SKM-1 treated with dmso at 0.1 percent for 144 hours (cell line): Measurements from ENCODE around the gene UBE4B.

Experiments used
- DNase-seq: peaks from one replicate; lab custom pipeline; 2025; ENCODE audit not compliant: unreplicated experiment; lab: John Stamatoyannopoulos, UW

Gene UBE4B

DNA sequence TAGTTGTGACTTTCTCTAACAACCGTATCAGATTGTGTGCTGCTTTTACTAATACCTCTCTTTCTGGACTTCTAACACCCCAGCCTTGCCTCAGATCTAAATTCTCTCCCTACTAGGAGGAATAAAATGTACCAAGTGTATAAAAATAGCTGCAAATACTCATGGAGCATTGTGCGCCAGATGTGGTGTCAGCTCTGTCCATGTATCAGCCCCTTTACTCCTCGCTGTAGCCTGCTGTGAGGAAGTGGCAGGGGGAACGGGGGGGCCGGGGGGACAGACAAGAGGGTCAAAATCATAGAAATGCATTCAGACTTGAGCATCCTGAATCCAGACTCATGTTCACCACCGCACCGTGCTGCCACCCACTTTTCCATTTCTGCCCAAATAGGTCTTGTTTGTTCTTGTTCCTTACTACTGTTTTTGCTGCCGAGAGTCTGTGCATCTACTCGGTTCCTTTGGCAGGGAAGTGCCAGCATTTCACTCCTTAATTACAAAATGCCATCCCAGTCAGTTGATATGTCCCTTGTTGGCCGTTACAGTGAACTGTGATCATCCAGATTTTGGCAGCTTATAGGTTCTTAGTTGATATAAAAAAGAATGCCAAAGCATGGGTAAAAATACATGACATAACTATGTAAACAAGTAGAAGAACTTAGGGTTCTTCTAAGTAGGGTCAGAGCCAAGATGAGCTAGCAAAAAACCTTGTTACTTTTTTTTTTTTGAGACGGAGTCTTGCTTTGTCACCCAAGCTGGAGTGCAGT, 76.4 kb downstream of the UBE4B start:
- DNase-seq: no peak

DNA sequence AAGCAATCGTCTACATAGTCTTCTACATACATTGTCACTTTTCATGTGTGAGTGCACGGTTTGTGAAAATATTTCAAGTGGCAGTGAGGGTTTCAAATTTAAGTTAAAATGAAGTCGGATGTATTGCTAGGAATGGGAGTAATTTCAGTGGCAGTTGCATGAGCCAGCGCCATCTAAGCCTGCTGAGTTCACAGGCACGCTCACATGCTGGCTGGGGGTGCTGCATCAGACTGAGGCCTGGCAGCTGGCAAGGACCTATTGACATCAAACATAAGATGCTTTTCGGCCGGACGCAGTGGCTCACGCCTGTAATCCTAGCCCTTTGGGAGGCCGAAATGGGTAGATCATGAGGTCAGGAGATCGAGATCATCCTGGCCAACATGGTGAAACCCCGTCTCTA, 80.7 kb downstream of the UBE4B start:
- DNase-seq: no peak

DNA sequence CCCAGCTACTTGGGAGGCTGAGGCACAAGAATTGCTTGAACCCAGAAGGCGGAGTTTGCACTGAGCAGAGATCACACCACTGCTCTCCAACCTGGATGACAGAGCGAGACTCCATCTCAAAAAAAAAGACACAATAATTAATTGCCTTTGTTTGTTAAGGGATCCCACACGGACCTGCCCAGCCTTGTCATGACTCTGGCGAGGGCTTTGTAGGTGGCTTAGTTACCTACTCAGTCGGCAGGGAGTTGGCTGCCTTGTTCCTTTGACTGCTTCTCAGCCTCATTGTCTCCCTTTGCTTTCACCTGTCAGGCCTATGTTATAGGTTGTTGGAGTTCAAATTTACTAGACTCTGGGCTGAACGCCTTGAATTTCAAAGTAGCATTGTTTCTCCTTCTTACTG, 82.0 kb downstream of the UBE4B start:
- DNase-seq: no peak

DNA sequence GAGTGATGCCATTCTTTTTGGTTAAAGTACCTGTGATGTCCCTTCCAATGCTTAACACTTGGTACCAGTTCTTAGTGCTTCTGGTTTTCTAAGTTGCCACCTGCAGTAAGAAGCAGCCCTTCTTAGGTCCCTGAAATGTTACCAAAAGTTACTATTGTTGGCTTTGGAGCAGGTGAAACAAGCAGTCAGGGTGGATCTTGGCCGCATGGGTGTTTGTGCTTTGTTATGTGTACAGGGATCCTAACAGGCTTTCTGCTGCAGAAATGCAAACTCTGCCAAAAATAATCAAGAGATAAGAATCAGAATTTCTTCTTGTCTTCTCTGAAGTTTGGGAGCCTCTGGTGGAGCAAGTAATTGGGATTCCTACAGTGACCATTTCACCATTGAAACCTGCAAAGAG, 84.4 kb downstream of the UBE4B start:
- no peak for DNase-seq

DNA sequence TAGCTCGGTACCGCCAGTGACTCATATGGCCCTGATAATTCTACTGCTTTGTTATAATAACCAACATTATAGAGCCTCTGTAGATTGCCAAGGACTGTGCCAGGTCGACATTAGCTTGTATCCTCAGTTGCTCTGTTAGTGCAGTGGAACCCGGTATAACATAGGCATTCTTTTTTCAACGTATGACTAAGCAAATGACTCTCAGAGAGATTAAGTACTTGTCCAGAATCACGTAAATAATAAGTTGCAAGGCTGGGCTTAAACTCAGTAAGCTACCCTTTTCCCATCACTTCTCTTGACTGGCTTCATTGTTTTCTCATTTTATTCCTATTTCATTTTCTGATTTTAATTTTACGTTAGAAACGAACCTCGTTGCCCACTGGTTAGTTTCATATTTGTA, 85.1 kb downstream of the UBE4B start:
- no peak for DNase-seq

DNA sequence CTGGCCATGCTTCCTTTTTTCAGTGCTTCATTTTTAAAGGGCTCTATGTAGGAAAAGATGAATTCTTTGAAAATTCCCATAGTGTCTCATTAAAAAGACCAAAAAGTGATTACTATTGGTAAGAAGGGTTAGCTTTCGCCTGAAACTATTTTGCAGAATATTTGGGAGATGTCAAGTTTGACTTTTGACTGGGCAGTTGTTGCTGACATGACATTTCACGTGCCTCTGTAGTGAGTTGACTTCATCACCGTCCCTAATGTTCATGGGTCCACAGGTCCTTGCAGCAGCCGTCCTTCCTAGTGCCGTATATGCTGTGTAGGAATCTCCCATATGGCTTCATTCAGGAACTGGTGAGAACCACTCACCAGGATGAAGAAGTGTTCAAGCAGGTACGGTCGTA, 88.9 kb downstream of the UBE4B start:
- DNase-seq: no peak

DNA sequence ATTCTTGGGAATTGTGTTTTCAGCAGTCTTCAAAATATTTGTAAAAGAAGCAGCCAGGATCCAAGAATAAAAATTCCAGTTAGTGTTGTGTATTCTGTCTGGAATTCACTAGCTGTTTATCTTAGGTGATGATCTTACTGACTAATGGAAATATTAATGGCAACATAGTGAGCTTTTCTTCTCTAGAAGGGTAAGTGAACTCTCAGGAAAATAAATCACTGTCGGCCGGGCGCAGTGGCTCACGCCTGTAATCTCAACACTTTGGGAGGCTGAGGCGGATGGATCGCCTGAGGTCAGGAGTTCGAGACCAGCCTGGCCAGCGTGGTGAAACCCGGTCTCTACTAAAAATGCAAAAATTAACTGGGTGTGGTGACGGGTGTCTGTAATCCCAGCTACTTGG, 90.2 kb downstream of the UBE4B start:
- no peak for DNase-seq

DNA sequence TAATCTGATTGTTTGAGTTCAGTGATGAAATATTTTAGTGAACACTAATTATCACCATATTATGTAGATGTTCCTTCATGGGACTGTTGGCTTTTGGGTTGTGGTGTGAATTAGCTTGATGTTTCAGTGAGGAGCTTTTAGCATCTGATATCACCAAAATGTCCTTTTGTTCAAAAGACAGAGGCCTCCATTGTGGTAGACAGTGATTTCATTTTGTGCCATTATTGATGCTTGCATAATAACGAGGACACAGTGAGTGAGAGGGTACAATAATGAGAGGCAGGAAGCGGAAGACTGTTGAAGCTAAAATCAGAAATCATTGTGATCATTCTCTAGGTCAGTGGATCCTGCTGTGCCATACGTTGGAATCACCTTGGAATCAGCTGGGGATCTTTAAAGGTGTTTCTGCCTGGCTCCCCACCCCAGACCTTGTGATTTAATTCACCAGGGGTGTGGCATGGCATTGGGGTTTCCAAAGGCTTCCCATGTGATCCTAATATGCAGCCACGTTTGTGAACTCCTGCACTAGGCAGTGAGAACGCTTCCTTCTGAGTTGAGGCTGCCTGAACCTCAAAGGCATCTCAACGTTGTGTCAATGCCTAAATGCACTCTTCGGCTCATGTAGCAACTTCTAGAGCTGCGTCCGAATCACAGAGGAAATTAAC, 95.5 kb downstream of the UBE4B start:
- no peak for DNase-seq

DNA sequence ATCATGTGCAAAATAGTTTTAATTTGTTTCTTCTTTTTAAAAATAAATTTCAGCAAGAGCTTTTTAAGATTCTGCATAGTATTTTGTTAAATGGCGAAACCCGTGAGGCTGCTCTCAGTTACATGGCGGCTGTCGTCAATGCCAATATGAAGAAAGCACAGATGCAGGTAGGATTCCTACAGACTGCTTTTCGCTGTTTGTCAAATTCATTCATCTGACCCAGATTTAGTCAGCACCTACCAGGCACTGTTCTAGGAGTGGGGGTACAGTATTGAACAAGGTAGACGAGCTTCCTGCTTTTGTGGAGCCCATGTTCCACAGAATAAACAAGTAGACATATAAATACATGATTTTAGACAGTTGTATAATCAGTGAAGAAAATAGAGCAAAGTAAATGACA, 99.6 kb downstream of the UBE4B start:
- DNase-seq: no peak

DNA sequence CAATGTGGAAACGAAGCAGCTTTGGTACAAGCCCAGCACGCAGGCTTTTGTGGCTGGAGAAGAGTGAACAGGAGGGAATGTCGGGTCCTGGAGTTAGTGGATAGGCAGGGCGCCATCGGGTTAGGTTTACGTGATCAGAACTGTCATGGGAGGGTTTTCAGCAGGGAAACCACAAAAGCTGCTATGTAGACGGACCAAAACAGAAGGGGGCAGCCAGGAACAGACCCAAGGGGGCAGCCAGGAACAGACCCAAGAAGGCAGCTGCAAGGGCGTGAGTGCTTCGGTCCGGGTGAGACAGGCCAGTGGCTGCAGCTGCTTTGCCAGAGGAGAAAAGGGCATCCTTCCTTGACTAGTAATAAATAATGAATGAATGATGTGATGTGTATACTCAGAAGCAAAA, 100.1 kb downstream of the UBE4B start:
- DNase-seq: no peak

DNA sequence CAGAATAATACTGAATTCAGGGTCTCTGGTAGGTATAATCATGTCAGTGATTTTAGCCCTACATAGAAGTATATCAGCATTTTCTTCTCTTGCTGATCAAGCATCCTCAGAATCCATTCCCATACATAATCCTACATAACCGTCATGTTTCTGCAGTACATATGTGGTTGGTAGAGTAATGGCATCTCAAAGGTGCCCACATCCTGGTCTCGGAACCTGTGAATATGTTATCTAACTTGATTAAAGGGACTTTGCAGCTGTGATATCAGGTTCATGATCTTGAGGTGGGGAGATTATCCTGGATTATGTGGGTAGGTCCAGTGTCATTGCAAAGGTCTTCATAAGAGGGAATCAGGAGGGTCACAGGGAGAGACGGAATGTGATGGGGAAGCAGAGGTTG, 108.2 kb downstream of the UBE4B start:
- no peak for DNase-seq

DNA sequence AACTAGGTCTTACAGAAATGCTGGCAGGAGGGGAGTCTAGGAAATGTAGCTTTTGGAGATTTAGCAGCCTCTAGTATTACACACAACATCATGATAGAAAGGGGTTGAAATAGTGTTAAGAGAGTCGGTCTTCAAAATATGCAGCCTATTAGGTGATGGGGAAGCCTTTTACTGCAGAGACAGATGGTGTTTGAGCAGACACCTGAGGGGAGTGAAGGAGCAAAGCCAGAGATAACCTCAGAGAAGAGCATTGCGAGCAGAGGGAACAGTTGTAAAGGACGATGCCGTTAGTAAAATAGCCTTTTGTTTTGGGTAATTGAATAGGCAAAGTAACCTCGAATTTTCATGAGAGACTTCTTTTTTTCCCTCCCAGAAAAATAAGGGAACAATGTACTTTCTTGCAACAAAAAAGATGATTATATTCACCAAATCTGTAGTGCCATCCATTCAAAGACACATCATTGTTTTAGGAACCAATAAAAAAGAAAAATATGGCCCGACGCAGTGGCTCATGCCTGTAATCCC, 111.3 kb downstream of the UBE4B start:
- DNase-seq: no peak

DNA sequence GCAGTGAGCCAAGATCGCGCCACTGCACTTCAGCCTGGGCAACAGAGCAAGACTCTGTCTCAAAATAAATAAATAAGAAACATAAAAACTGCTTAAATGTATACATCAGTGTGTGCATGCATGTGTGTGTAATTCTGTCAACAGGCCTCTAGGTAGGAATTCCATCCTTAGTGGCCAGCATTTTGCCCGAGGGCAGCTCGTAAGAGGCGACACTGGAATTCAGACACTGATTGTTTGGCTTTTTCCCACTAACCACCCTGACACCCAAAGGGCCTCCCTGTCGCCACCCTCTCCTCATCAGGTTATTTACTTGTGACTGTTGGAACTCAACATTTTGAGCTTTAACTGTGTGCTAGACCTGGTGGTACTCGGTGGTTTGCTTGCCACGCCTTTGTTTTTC, 113.6 kb downstream of the UBE4B start:
- DNase-seq: no peak

DNA sequence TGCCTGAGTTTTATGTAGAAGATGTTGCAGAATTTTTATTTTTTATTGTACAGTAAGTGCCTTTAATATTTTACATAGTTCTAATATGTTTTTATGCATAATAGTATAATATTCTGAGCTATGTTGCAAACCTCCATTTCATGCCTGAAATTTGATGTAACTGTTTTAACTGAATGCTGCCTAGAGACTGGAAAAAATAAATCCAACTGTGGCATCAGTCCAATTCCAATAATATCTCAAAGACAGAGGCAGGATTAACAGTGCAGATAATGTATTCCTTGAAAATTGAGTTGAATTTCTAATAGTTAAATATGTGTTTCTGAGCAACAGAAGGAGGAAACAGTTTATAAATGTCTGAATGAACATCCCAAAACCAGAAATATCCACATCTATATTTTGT, 116.5 kb downstream of the UBE4B start:
- DNase-seq: no peak

DNA sequence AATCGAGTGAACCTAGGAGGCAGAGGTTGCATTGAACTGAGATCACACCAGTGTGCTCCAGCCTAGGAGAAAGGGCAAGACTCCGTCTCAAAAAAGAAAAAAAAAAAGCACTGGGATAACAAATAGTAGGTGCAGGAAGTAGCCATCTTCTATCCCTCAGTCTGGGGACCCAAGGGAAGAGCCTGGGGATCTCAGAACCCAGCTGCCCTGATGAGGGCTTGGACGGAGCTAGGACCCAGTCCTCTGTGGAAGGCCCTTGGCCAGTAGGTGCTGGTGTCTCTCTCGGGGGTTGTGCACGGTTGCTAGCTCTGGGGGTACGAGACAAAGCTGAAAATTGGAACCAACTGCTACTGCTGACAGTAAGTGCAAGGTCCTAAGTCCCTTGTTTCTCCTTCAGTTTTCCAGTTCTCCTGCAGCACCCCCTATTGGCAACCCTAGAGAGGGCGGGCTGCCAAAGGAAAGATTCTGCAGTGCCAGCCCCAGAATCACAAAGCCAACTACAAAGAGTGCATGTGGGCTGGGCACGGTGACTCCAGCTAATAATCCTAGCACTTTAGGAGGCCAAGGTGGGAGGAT, 120.0 kb downstream of the UBE4B start:
- DNase-seq: peak; percentile 30

DNA sequence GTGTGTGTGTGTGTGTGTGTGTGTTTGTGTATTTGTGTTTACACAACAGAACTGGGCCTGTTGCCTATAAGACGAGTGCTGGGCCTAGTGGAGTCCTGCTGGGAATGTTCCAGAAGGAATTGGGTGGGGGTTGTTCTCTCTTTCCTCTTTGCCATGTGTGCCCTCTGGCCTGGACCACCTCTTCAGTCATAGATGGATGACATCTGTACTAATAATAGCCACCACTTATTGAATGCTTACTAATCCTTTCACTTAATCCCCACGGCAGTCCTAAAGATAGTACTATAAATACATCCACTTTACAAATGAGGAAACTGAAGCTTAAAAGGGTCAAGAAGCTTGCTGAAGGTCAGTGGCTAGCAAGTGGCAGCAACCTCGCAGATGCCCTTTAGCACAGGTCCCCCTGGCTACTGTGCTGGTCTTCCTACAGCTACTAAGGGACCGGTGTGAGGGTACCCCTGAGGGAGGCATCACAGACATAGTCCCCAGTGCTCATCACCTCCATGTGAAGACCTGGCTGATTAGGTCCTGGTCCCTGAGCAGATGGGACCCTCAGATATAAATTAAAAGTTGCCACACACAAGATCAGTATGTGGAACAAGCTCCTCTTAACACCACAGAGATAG, 122.4 kb downstream of the UBE4B start:
- no peak for DNase-seq

DNA sequence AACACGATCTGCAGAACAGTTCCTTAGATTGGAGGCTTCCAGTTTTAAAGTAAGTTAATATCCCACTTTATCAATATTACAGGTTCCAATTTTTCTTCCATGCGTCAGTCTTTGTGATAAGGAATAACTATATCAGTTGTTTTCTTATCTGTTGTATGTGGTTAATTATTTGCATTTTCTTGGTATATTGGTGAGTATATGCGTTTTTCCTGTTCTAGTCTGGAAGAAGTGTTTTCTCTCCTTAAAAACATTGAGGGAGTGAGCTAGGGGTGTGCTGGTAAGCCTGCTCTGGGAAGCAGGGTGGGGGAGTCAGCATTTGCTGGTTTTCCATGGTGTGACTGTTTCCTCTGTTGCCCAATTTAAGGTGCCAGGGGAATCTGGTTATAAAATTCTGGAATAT, 127.4 kb downstream of the UBE4B start:
- no peak for DNase-seq

DNA sequence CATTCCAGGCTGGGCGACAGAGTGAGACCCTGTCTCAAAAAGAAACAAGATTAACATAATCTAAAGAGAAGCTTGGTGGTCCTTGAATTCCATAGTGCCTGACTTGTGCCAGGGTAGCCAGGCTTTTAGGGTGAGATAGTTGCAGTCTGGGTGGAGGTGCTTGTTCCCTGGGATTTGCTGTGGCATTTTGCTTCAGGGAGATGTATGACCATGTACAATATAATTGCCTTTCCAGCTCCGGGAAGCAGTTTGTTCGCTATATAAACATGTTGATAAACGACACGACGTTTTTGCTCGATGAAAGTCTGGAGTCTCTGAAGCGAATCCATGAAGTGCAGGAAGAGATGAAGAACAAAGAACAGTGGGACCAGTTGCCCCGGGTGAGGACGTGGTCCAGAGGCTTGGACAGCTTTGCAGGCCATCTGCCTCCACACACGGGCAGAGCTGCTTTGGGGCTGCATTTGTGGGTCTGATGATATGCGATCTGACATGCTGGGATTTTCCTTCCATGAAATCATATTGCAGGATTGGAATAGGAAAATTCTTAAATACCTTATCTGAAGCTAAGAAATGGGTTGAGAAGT, 128.2 kb downstream of the UBE4B start:
- no peak for DNase-seq

DNA sequence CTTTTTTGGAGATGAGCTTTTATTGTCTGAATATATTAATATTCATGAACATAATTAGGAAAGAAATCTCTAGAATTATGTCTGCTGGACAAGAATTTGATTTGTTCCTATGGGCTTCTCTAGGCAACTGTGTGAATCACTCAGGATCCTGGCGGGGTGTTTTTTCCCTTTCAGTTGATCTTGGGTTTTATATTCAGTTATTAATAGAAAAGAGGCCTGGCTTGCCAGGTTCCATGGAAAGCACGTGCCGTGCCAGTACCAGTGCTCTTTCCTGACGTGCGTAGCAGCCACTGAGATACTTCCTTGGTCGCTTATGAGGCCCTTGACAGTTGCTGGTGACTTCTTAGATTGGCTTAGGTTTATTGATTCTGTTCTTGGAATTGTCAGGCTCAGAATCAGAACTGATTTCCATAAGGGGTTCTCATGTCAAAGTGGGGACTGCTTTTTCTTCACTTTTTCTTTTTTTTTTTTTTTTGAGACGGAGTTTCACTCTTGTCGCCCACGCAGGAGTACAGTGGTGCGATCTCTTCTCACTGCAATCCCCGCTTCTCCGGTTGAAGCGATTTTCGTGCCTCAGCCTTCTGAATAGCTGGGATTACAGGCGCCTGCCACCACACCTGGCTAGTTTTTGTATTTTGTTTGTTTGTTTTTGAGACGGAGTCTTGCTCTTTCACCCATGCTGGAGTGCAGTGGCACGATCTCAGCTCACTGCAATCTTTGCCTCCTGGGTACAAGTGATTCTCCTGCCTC, 129.0 kb downstream of the UBE4B start:
- no peak for DNase-seq

DNA sequence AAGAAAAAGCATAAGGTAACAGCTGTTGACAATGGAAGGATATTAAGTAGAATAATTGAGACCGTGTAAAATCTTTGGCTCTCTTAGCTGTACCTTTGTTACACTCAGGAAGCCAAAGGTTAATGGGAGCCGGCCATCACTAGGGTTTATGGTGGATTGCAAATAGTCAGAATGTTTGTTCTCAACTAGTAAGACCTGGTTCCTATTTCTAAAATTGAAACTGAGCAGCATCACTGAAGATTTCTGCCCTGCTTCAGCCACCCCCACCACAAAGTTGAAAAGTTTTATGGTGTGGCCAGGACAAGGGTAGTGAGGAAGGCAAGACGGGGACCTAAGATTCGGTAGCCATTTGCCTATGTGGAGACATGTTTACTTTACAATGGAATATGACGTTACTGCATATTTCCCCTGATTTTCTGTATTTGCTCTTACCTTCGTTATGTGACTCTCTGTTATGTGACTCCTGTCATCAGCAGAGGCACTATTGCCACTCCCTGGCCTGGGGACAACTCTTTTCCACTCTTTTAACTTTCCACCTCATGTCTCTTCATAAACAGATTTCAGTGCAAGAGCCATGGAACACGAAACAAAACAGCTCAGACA, 136.3 kb downstream of the UBE4B start:
- DNase-seq: no peak

DNA sequence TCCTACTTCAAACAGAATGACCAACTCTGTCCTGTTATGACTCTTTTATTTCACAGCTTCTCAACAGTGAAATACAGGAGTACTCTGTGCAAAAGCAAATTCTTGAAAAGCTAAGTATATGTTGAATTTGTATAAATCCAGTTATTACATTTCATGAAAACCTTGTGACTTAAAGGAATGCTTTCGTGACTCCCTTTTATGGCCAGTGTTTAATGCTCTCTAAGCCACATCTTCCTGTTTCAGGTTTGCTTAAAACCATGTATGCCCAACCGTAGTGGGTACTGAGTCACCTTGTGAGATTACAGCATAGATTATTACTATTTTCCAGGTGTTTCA, 137.4 kb downstream of the UBE4B start:
- DNase-seq: no peak
